Measurements from ENCODE around the gene OPRD1.

OPRD1 gene

GRCh38 chr1:28830814-28831213 is 18.8 kb downstream of the OPRD1 start:
- no peak overlapping the region for H3K4me3 Mint-ChIP-seq
- no peaks in the 10 kb centered on the region for H3K9me3 Mint-ChIP-seq
- no peaks in the 10 kb centered on the region for H3K36me3 Mint-ChIP-seq (ENCODE audit: low read depth)
- no peak for TF ChIP-seq CTCF (IDR thresholded peaks at IDR 0.05; ENCODE audit: unreplicated experiment in 3 of 3)
- H3K4me1 Mint-ChIP-seq = peaks cover 18% of the 10 kb centered on the region
- no peak overlapping the region for H3K27ac Mint-ChIP-seq
- H3K27me3 Mint-ChIP-seq (ENCODE audit: low read depth) = peaks cover 4% of the 10 kb centered on the region

GRCh38 chr1:28832966-28833365 is 21.0 kb downstream of the OPRD1 start:
- H3K4me1 Mint-ChIP-seq = peaks cover 18% of the 10 kb centered on the region
- no peak overlapping the region for H3K4me3 Mint-ChIP-seq
- H3K9me3 Mint-ChIP-seq = no peaks in the 10 kb centered on the region
- H3K36me3 Mint-ChIP-seq (ENCODE audit: low read depth) = no peaks in the 10 kb centered on the region
- H3K27me3 Mint-ChIP-seq (ENCODE audit: low read depth) = peaks cover 4% of the 10 kb centered on the region
- TF ChIP-seq CTCF (IDR thresholded peaks at IDR 0.05; ENCODE audit: unreplicated experiment in 3 of 3) = no peak
- no peak overlapping the region for H3K27ac Mint-ChIP-seq

- no peaks in the 10 kb centered on the region for H3K36me3 Mint-ChIP-seq (ENCODE audit: low read depth)
- H3K27me3 Mint-ChIP-seq (ENCODE audit: low read depth) = peaks cover 7% of the 10 kb centered on the region
- no peak overlapping the region for H3K4me3 Mint-ChIP-seq
- H3K27ac Mint-ChIP-seq = no peak overlapping the region
- TF ChIP-seq CTCF (IDR thresholded peaks at IDR 0.05; ENCODE audit: unreplicated experiment in 3 of 3) = no peak
- H3K4me1 Mint-ChIP-seq = peaks cover 14% of the 10 kb centered on the region
- no peaks in the 10 kb centered on the region for H3K9me3 Mint-ChIP-seq
These were observed 21.4 kb downstream of the OPRD1 start for GRCh38 chr1:28833381-28833780.

GRCh38 chr1:28835237-28835650 is 23.3 kb downstream of the OPRD1 start:
- no peak for TF ChIP-seq CTCF (IDR thresholded peaks at IDR 0.05; ENCODE audit: unreplicated experiment in 3 of 3)
- Mint-ChIP-seq H3K36me3 (ENCODE audit: low read depth) (no peaks in the 10 kb centered on the region), H3K4me3 (no peak overlapping the region), H3K27ac (peak overlapping the region in 1 of 3 experiments; percentile 50), H3K9me3 (no peaks in the 10 kb centered on the region), H3K4me1 (peaks cover 13% of the 10 kb centered on the region), H3K27me3 (ENCODE audit: low read depth) (peaks cover 14% of the 10 kb centered on the region)

- peaks cover 14% of the 10 kb centered on the region for H3K27me3 Mint-ChIP-seq (ENCODE audit: low read depth)
- no peak for TF ChIP-seq CTCF (IDR thresholded peaks at IDR 0.05; ENCODE audit: unreplicated experiment in 3 of 3)
- no peak overlapping the region for H3K27ac Mint-ChIP-seq
- H3K9me3 Mint-ChIP-seq = no peaks in the 10 kb centered on the region
- peaks cover 8% of the 10 kb centered on the region for H3K4me1 Mint-ChIP-seq
- H3K36me3 Mint-ChIP-seq (ENCODE audit: low read depth) = no peaks in the 10 kb centered on the region
- H3K4me3 Mint-ChIP-seq = no peak overlapping the region
These were observed 24.5 kb downstream of the OPRD1 start for GRCh38 chr1:28836421-28836956.

- H3K4me3 Mint-ChIP-seq = no peak overlapping the region
- no peaks in the 10 kb centered on the region for H3K36me3 Mint-ChIP-seq (ENCODE audit: low read depth)
- H3K27me3 Mint-ChIP-seq (ENCODE audit: low read depth) = peaks cover 28% of the 10 kb centered on the region
- no peaks in the 10 kb centered on the region for H3K4me1 Mint-ChIP-seq
- H3K9me3 Mint-ChIP-seq = no peaks in the 10 kb centered on the region
- no peak overlapping the region for H3K27ac Mint-ChIP-seq
- no peak for TF ChIP-seq CTCF (IDR thresholded peaks at IDR 0.05; ENCODE audit: unreplicated experiment in 3 of 3)
These were observed 29.1 kb downstream of the OPRD1 start for GRCh38 chr1:28840928-28841544.
